Large intestine (tissue), 12 donors: ENCODE measurements around the gene HVCN1. TPM values are rescaled to one million over a fixed set of nuclear protein-coding genes. Genes with fewer than 3 reads are reported as not detected.
"Not testable (repeated sequence)": the region's sequence is repeated elsewhere in the genome, so short reads cannot be mapped to it uniquely, and the experiment has no call there.

Source experiments
- DNase-seq, 2 donors: peaks; one replicate each; pipeline versions ENCODE4 v3.0.0 to v3.0.0-alpha.2; 2013
- H3K27ac ChIP-seq: one replicate; pipeline ENCODE4 v1.5.1; 2013; ENCODE audit warnings: low read length
- H3K27me3 ChIP-seq: 2 replicates; pipeline ENCODE4 v1.6.1; 2013; ENCODE audit warnings: low read length; ENCODE audit not compliant: control insufficient read depth, insufficient read depth
- H3K36me3 ChIP-seq: 2 replicates; pipeline ENCODE4 v1.6.1; 2013; ENCODE audit warnings: low read length; ENCODE audit not compliant: control insufficient read depth, insufficient read depth
- H3K4me1 ChIP-seq: one replicate; pipeline ENCODE4 v1.6.1; 2013; ENCODE audit warnings: low read length; ENCODE audit not compliant: control insufficient read depth, insufficient read depth
- H3K4me3 ChIP-seq: one replicate; pipeline ENCODE4 v1.5.1; 2013; ENCODE audit warnings: low read length
- H3K9me3 ChIP-seq: one replicate; pipeline ENCODE4 v1.6.1; 2013; ENCODE audit warnings: mild to moderate bottlenecking, low read depth, low read length, moderate library complexity; ENCODE audit not compliant: control insufficient read depth
- WGBS: methylation state at CpG from one replicate; pipeline ENCODE4 v1.1.5; 2013; ENCODE audit warnings: low lambda C conversion rate; ENCODE audit not compliant: insufficient coverage; 5-methylcytosine and 5-hydroxymethylcytosine counted together
- long read RNA-seq, 11 donors: transcript quantifications; one replicate each; lab custom pipeline, GENCODE V29; 2026
- polyA plus RNA-seq: library from polyadenylated mRNA; unstranded; fragments of 120-200 nt; gene quantifications from one replicate; pipeline ENCODE4 v1.2.1, GENCODE V29; 2013

The HVCN1 gene
- 5.5 TPM for polyA plus RNA-seq
- long read RNA-seq, donor 1, partial matches to known transcripts, result 0 of 3 reads
- long read RNA-seq, donor 1, other reads (novel, unspliced or antisense), result 0 of 3 reads
- long read RNA-seq, donor 2, partial matches to known transcripts, result 0 of 1 reads
- long read RNA-seq, donor 2, other reads (novel, unspliced or antisense), result 0 of 1 reads
- long read RNA-seq, donor 3, result 0 reads
- long read RNA-seq, donor 4, result 0 reads
- long read RNA-seq, donor 5, partial matches to known transcripts, result 0 of 2 reads
- long read RNA-seq, donor 5, other reads (novel, unspliced or antisense), result 0 of 2 reads
- long read RNA-seq, donor 6, partial matches to known transcripts, result 21 of 22 reads
- long read RNA-seq, donor 6, other reads (novel, unspliced or antisense), result 0 of 22 reads
- long read RNA-seq, donor 7, partial matches to known transcripts, result 12 of 12 reads
- long read RNA-seq, donor 7, other reads (novel, unspliced or antisense), result 0 of 12 reads
- long read RNA-seq, donor 8, partial matches to known transcripts, result 0 of 4 reads
- long read RNA-seq, donor 8, other reads (novel, unspliced or antisense), result 0 of 4 reads
- long read RNA-seq, donor 9, result 0 reads
- long read RNA-seq, donor 10, partial matches to known transcripts, result 25 of 27 reads
- long read RNA-seq, donor 10, other reads (novel, unspliced or antisense), result 0 of 27 reads
- long read RNA-seq, donor 11, partial matches to known transcripts, result 13 of 14 reads
- long read RNA-seq, donor 11, other reads (novel, unspliced or antisense), result 0 of 14 reads

- H3K36me3 ChIP-seq, result no peaks in the 10 kb centered on the region
- no CpG with 5 or more reads among the region's 64 CpGs for WGBS
- H3K27me3 ChIP-seq, result peaks cover 8% of the 10 kb centered on the region
- peaks cover 9% of the 10 kb centered on the region for H3K4me1 ChIP-seq
- no peak for DNase-seq
- H3K4me3 ChIP-seq, result peak within 1 kb of the TSS; percentile 55
- H3K9me3 ChIP-seq, result no peaks in the 10 kb centered on the region
- no peak within 1 kb of the TSS for H3K27ac ChIP-seq
Observed at GRCh38 chr12:110688446-110689280, at the start of gene HVCN1. HVCN1 (minus strand) TSS chr12:110689115; CDS start chr12:110683245, 5,870 bp downstream.

DNA sequence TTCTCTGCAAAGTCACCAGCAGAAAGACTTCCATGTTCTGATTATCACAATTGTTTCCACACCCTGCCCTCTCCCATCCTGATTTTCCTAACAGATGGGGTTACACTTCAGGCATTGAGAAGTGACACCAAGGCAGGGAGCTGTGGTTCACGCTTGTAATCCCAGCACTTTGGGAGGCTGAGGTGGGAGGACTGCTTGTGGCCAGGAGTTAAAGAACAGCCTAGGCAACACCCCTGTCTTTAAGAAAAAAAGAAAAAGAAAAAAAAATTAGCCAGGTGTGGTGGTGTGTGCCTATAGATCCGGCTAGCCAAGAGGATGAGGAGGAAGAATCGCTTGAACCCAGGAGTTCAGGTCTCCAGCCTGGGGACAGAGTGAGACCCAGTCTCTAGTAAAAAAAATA, 48.6 kb upstream of the HVCN1 start:
- H3K36me3 ChIP-seq, result peaks cover 16% of the 10 kb centered on the region
- no peak for DNase-seq
- H3K4me1 ChIP-seq, result peaks cover 20% of the 10 kb centered on the region
- H3K27ac ChIP-seq, result no peak overlapping the region
- no peaks in the 10 kb centered on the region for H3K9me3 ChIP-seq
- 92% methylated on average over 2 of the region's 3 CpGs for WGBS
- H3K4me3 ChIP-seq, result no peak overlapping the region
- no peaks in the 10 kb centered on the region for H3K27me3 ChIP-seq

- H3K36me3 ChIP-seq, result peaks cover 16% of the 10 kb centered on the region
- H3K27ac ChIP-seq, H3K4me3 ChIP-seq, H3K9me3 ChIP-seq, DNase-seq, H3K27me3 ChIP-seq: not testable (repeated sequence)
- peaks cover 20% of the 10 kb centered on the region for H3K4me1 ChIP-seq
- WGBS, result 100% methylated on average over 1 of the region's 5 CpGs
Observed at GRCh38 chr12:110737016-110737415, 48.1 kb upstream of the HVCN1 start.

- Histone ChIP-seq H3K9me3 (no peaks in the 10 kb centered on the region), H3K27ac (no peak overlapping the region), H3K36me3 (peaks cover 36% of the 10 kb centered on the region), H3K27me3 (no peaks in the 10 kb centered on the region), H3K4me1 (peaks cover 17% of the 10 kb centered on the region), H3K4me3 (no peak overlapping the region)
- no CpG with 5 or more reads among the region's 1 CpG for WGBS
- DNase-seq, result no peak
Observed at GRCh38 chr12:110733900-110734299, 45.0 kb upstream of the HVCN1 start.

- no peaks in the 10 kb centered on the region for H3K9me3 ChIP-seq
- H3K4me3 ChIP-seq, result no peak overlapping the region
- WGBS, result 83% methylated on average over 2 of the region's 5 CpGs
- no peak overlapping the region for H3K27ac ChIP-seq
- DNase-seq, result no peak
- H3K36me3 ChIP-seq, result peaks cover 43% of the 10 kb centered on the region
- H3K27me3 ChIP-seq, result no peaks in the 10 kb centered on the region
- peaks cover 11% of the 10 kb centered on the region for H3K4me1 ChIP-seq
Observed at GRCh38 chr12:110733089-110733715, 44.3 kb upstream of the HVCN1 start.

DNA sequence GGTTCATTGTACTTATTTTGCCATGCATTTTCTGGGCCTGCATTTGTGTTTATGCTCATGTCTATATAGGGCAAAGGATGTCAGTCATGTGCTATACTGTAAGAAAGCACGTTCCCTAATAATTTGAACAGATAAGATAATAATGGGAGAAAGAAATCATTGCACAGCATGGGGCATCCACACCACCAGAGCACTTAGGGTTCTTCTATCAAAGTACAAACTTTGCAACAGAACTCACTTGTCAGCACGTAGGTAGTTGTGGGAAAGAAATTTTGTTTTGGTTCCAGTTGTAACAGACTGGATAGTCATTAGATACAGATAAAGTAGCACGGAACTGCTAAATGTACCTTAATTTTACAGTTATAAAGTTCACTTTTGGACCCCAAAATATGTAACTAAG, 43.7 kb upstream of the HVCN1 start:
- peaks cover 46% of the 10 kb centered on the region for H3K36me3 ChIP-seq
- no CpG with 5 or more reads among the region's 3 CpGs for WGBS
- H3K27ac ChIP-seq, result no peak overlapping the region
- H3K9me3 ChIP-seq, result no peaks in the 10 kb centered on the region
- peak; percentile 23 to 61 for DNase-seq
- H3K4me1 ChIP-seq, result peaks cover 10% of the 10 kb centered on the region
- H3K4me3 ChIP-seq, result no peak overlapping the region
- H3K27me3 ChIP-seq, result no peaks in the 10 kb centered on the region

GRCh38 chr12:110731479-110731878, 42.6 kb upstream of the HVCN1 start:
- Histone ChIP-seq H3K4me3 (no peak overlapping the region), H3K36me3 (peaks cover 55% of the 10 kb centered on the region), H3K4me1 (peaks cover 10% of the 10 kb centered on the region), H3K27me3 (no peaks in the 10 kb centered on the region), H3K27ac (no peak overlapping the region), H3K9me3 (no peaks in the 10 kb centered on the region)
- no peak for DNase-seq
- no CpG with 5 or more reads among the region's 2 CpGs for WGBS

GRCh38 chr12:110728628-110729027, 39.7 kb upstream of the HVCN1 start:
- Histone ChIP-seq H3K9me3 (no peaks in the 10 kb centered on the region), H3K4me1 (peaks cover 10% of the 10 kb centered on the region), H3K36me3 (peaks cover 65% of the 10 kb centered on the region), H3K27ac (no peak overlapping the region), H3K4me3 (no peak overlapping the region), H3K27me3 (no peaks in the 10 kb centered on the region)
- WGBS, result no CpG with 5 or more reads among the region's 1 CpG
- DNase-seq, result no peak

GRCh38 chr12:110726708-110727369, 37.9 kb upstream of the HVCN1 start:
- H3K27me3 ChIP-seq, result no peaks in the 10 kb centered on the region
- no peak for DNase-seq
- peaks cover 79% of the 10 kb centered on the region for H3K36me3 ChIP-seq

More at GRCh38 chr12:110726708-110727369, 37.9 kb upstream of the HVCN1 start:
- H3K4me3 ChIP-seq, result no peak overlapping the region
- H3K4me1 ChIP-seq, result no peaks in the 10 kb centered on the region
- WGBS, result 100% methylated on average over 1 of the region's 9 CpGs
- H3K9me3 ChIP-seq, result no peaks in the 10 kb centered on the region
- H3K27ac ChIP-seq, result no peak overlapping the region
